GM23248 (cell line): Measurements from ENCODE around the gene ARL9.

Source experiments
- EZH2 ChIP-seq: fragments of 200-600 bp; sonication (generic); IDR thresholded peaks from 2 replicates; pipeline ENCODE4 v1.6.1; 2018; ENCODE audit warnings: antibody characterized with exemption, mild to moderate bottlenecking; ENCODE audit not compliant: insufficient read depth, poor library complexity, severe bottlenecking
- EZH2phosphoT487 ChIP-seq: fragments of 200-600 bp; sonication (generic); IDR thresholded peaks from 2 replicates; pipeline ENCODE4 v1.6.1; 2018; ENCODE audit warnings: antibody characterized with exemption, moderate library complexity, mild to moderate bottlenecking, low read depth; ENCODE audit not compliant: insufficient read depth

DNA sequence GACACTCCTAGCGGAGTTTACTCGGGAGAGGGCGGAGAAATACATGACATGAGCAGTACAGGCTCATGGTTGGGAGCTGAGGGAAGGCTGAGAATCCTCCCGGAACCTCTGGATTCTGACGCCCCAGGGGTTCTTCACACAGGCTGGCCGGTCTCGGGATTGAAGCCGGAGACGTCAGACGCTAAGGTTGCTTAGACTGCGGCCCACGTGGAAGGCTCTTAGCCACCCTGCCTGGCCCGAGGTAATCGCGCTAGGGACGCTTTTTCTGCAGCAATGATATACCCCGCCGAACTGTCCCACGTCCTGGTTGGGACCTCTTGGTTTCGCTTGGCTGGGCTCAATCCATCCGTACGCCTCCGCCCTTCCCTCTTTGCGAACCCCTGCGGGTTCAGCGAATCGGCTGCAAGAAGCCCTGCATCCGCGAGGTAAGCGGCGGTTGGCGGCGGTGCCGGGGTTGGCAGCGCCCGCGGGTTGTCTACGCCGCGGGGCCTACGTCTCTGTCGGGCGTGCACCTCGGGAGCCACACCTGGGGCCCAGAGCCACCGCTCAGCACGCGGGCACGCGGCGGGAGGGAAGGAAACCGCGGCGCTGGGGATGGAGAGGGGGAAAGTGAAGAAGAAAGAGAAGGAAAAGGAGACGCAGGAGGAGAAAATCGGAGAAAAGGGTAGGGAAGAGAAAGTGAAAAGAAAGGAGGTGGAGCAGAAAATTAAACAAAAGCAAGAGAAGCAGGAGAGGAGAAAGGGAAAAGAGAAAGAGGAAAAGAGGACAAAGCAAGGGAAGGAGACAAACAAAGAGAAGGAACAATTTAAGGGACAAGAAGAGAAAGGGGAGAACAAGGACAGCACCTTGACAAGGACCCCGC is at the start of gene ARL9:
- TF ChIP-seq EZH2phosphoT487, result no peak
- no peak for TF ChIP-seq EZH2
